ENCODE data around the gene PTHLH. TPM values are rescaled to one million over a fixed set of nuclear protein-coding genes. Genes with fewer than 3 reads are reported as not detected.

PTHLH gene
- total RNA-seq, 2 experiments from 2014 or later, result not detected

GRCh38 chr12:27988594-27989233, 16.2 kb upstream of the PTHLH start:
- H3K36me3 Mint-ChIP-seq (ENCODE audit: low read depth), result no peaks in the 10 kb centered on the region
- peaks cover 2% of the 10 kb centered on the region for H3K9me3 Mint-ChIP-seq
- no peak overlapping the region for H3K27ac Mint-ChIP-seq
- H3K27me3 Mint-ChIP-seq, result peaks cover 2% of the 10 kb centered on the region
- POLR2A ChIA-PET, result no interaction called here
- no peaks in the 10 kb centered on the region for H3K4me1 Mint-ChIP-seq
- DNase-seq, result no peak
- CTCF ChIA-PET, result no interaction called here
- H3K4me3 Mint-ChIP-seq, result no peak overlapping the region

GRCh38 chr12:27987331-27987730, 14.8 kb upstream of the PTHLH start:
- no peaks in the 10 kb centered on the region for H3K4me1 Mint-ChIP-seq
- H3K4me3 Mint-ChIP-seq, result no peak overlapping the region
- DNase-seq, result no peak
- no peak overlapping the region for H3K27ac Mint-ChIP-seq
- H3K9me3 Mint-ChIP-seq, result peaks cover 2% of the 10 kb centered on the region
- ChIA-PET POLR2A (no interaction called here), CTCF (no interaction called here)
- no peaks in the 10 kb centered on the region for H3K36me3 Mint-ChIP-seq (ENCODE audit: low read depth)
- H3K27me3 Mint-ChIP-seq, result peaks cover 10% of the 10 kb centered on the region

- Mint-ChIP-seq H3K4me1 (no peaks in the 10 kb centered on the region), H3K36me3 (ENCODE audit: low read depth) (no peaks in the 10 kb centered on the region), H3K9me3 (no peaks in the 10 kb centered on the region), H3K4me3 (no peak overlapping the region), H3K27ac (no peak overlapping the region), H3K27me3 (peaks cover 22% of the 10 kb centered on the region)
- ChIA-PET POLR2A (no interaction called here), CTCF (no interaction called here)
- DNase-seq, result no peak
Measured at GRCh38 chr12:27984275-27984674, 11.7 kb upstream of the PTHLH start.

- Mint-ChIP-seq H3K27me3 (peaks cover 32% of the 10 kb centered on the region), H3K4me3 (no peak overlapping the region), H3K9me3 (no peaks in the 10 kb centered on the region), H3K27ac (no peak overlapping the region), H3K36me3 (ENCODE audit: low read depth) (no peaks in the 10 kb centered on the region), H3K4me1 (no peaks in the 10 kb centered on the region)
- ChIA-PET POLR2A (no interaction called here), CTCF (no interaction called here)
- no peak for DNase-seq
Measured at GRCh38 chr12:27982951-27983350, 10.4 kb upstream of the PTHLH start.

DNA sequence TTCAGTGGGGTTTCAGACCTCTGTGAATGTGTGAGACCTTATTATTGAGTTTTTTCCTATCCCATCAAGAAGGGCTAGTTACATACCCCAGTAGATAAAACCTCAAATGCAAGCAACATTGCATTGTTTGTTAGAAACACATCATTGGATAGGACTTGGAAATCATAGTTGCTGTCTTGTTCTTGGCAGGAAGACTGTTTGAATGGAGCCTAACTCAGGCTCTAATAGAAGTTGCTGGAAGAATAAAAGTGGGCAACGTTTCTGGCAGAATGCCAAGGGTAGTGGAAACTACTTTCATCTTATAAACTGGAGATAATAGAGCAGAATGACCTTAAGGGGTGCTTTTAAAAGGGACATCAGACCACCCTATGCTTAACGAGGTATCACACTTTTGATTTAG, 9.9 kb upstream of the PTHLH start:
- Mint-ChIP-seq H3K36me3 (ENCODE audit: low read depth) (no peaks in the 10 kb centered on the region), H3K4me3 (no peak overlapping the region), H3K27ac (no peak overlapping the region), H3K27me3 (peaks cover 38% of the 10 kb centered on the region), H3K4me1 (no peaks in the 10 kb centered on the region), H3K9me3 (no peaks in the 10 kb centered on the region)
- ChIA-PET CTCF (no interaction called here), POLR2A (no interaction called here)
- DNase-seq, result no peak

DNA sequence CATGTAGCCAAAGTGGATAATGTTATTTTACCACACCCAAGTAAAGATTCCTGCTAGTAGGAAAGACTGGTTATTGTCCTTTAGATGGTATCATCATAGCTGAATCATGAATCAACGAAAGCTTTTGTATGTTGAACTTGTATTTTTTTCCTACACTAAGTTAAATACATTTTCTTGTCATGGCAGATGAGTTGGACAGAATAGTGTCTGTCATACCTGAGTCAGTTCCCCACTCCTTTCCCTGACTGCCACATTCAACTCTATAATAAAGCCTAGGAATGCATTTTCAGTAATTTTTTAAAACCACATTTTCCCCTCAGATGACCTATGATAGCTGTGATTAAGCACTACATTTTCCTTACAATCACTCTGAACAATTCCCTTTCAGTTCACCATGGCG, 9.3 kb upstream of the PTHLH start:
- no peak overlapping the region for H3K27ac Mint-ChIP-seq
- POLR2A ChIA-PET, result no interaction called here
- CTCF ChIA-PET, result no interaction called here
- no peaks in the 10 kb centered on the region for H3K36me3 Mint-ChIP-seq (ENCODE audit: low read depth)
- no peaks in the 10 kb centered on the region for H3K4me1 Mint-ChIP-seq
- H3K27me3 Mint-ChIP-seq, result peaks cover 43% of the 10 kb centered on the region
- no peaks in the 10 kb centered on the region for H3K9me3 Mint-ChIP-seq
- no peak overlapping the region for H3K4me3 Mint-ChIP-seq
- no peak for DNase-seq

DNA sequence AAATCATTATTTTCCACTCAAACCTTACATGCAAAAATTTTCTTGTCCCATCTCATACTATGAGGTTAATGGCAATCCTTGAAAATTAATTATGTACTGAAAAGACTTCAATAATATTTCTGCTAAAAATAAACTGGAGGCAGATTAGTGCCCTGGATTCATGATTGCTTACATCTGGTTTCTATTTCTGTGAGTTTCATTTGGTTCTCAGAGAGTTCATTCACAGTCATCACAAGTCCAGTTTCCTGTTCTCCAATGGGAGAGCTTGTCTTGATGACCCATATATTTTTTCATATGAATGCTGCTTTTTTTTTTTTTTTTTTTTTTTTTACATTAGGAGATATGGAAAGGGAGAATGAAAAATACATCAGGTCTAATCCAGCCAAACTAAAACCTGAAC, 6.6 kb upstream of the PTHLH start:
- H3K9me3 Mint-ChIP-seq, result no peaks in the 10 kb centered on the region
- POLR2A ChIA-PET, result no interaction called here
- CTCF ChIA-PET, result no interaction called here
- DNase-seq, result no peak
- no peak overlapping the region for H3K4me3 Mint-ChIP-seq
- peaks cover 68% of the 10 kb centered on the region for H3K27me3 Mint-ChIP-seq
- peaks cover 2% of the 10 kb centered on the region for H3K4me1 Mint-ChIP-seq
- no peaks in the 10 kb centered on the region for H3K36me3 Mint-ChIP-seq (ENCODE audit: low read depth)
- no peak overlapping the region for H3K27ac Mint-ChIP-seq

DNA sequence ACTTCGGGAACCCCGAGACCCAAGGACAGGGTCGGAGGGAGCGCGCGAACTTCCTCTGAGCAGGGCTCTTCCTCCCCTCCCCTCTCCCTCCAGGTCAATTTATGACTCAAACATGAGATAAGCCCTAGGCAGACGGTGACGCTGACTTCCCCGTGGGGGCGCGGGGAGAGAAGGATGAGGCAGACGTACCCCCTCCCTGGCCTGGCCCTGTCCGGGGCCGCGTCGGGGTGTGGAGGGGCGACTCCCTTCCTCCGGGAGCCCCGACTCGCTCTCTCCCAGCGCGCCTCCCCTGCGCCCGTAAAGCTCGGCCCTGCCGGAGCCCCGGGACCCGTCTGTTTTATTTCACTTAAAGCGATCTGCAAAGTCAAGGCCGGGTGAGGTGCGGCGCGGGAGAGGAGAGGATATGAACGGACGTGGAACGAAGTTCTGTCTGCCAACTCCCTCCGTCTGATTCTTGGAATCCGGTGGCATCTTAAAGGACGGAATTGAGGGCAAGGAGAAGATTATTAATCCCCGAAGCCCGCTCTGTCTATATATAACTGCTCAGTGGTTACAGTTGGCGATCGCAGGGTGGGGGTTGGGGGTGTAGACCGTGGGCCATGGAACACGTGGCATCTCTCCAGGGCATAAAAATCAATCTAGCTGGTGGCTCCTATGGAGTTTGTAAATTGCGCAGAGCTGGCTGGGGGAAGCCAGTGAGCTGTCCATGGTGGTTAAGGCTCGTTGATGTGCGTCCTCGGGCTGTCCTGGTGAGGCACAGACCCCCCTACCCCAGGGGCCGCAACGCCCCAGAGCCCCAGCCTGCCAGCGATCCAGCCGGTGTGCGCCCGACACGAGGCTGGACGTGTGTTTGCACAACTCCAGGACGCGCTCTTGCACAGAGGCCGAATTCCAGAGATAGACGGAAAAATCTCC, 2.9 kb upstream of the PTHLH start:
- Mint-ChIP-seq H3K27me3 (peaks cover 89% of the 10 kb centered on the region), H3K4me3 (no peak overlapping the region), H3K4me1 (peaks cover 10% of the 10 kb centered on the region), H3K9me3 (no peaks in the 10 kb centered on the region), H3K27ac (no peak overlapping the region), H3K36me3 (ENCODE audit: low read depth) (no peaks in the 10 kb centered on the region)
- ChIA-PET CTCF (no interaction called here), POLR2A (no interaction called here)
- no peak for DNase-seq

DNA sequence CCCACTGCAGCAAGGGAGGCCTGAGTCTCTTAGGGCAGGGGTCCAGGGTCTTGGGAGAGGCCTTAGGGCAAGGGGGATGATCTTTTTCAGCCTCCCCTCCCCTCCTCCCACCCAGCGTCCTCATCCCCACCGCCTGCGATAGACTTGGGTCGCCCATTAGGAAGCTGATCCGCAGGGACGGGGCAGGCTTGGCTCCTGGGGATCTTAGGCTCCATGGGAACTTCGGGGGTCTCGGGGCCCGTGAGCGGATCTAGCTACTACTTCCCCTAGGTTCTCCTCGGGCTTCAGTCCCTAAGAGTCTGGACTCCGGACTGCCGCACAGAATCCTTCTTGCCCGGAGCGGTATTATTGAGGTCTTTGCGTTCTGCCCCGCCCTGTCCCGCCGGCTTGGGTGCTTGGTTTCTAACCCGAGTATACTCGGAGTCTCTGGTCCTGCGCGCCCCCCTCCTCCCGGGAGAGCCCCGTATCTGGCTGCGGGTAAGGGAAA, 2.2 kb upstream of the PTHLH start:
- CTCF ChIA-PET, result no interaction called here

GRCh38 chr12:27973487-27973890, 956 bp upstream of the PTHLH start:
- peaks cover 87% of the 10 kb centered on the region for H3K27me3 Mint-ChIP-seq
- H3K4me3 Mint-ChIP-seq, result no peak overlapping the region
- CTCF ChIA-PET, result no interaction called here
- H3K27ac Mint-ChIP-seq, result no peak overlapping the region
- H3K9me3 Mint-ChIP-seq, result no peaks in the 10 kb centered on the region
- peaks cover 21% of the 10 kb centered on the region for H3K4me1 Mint-ChIP-seq
- POLR2A ChIA-PET, result no interaction called here
- no peak for DNase-seq
- H3K36me3 Mint-ChIP-seq (ENCODE audit: low read depth), result no peaks in the 10 kb centered on the region

More for the DNA sequence above, 2.2 kb upstream of the PTHLH start:
- H3K27me3 Mint-ChIP-seq, result peaks cover 87% of the 10 kb centered on the region
- no peak overlapping the region for H3K4me3 Mint-ChIP-seq
- no peaks in the 10 kb centered on the region for H3K9me3 Mint-ChIP-seq
- POLR2A ChIA-PET, result no interaction called here
- no peak for DNase-seq
- H3K36me3 Mint-ChIP-seq (ENCODE audit: low read depth), result no peaks in the 10 kb centered on the region
- H3K4me1 Mint-ChIP-seq, result peaks cover 13% of the 10 kb centered on the region
- H3K27ac Mint-ChIP-seq, result no peak overlapping the region

GRCh38 chr12:27971606-27972005, 927 bp downstream of the PTHLH start:
- CTCF ChIA-PET, result no interaction called here
- Mint-ChIP-seq H3K9me3 (no peaks in the 10 kb centered on the region), H3K4me3 (no peak overlapping the region)

GRCh38 chr12:27971121-27971489, 1.4 kb downstream of the PTHLH start:
- no peaks in the 10 kb centered on the region for H3K9me3 Mint-ChIP-seq
- peaks cover 22% of the 10 kb centered on the region for H3K4me1 Mint-ChIP-seq
- no peak overlapping the region for H3K27ac Mint-ChIP-seq
- H3K4me3 Mint-ChIP-seq, result peak overlapping the region; percentile 30
- CTCF ChIA-PET, result no interaction called here
- no peak for DNase-seq
- H3K27me3 Mint-ChIP-seq, result peaks cover 86% of the 10 kb centered on the region
- H3K36me3 Mint-ChIP-seq (ENCODE audit: low read depth), result no peaks in the 10 kb centered on the region
- POLR2A ChIA-PET, result interaction anchor here (0.7 kb wide), 1 partner anchor 43 kb away, joined by 3 read pairs; no protein-coding TSS in a partner anchor

More at GRCh38 chr12:27971606-27972005, 927 bp downstream of the PTHLH start:
- Mint-ChIP-seq H3K27me3 (peaks cover 88% of the 10 kb centered on the region), H3K27ac (no peak overlapping the region), H3K36me3 (ENCODE audit: low read depth) (no peaks in the 10 kb centered on the region), H3K4me1 (peaks cover 22% of the 10 kb centered on the region)
- DNase-seq, result no peak
- POLR2A ChIA-PET, result no interaction called here

- ChIA-PET POLR2A (interaction anchor here (0.7 kb wide), 1 partner anchor 43 kb away, joined by 3 read pairs; no protein-coding TSS in a partner anchor), CTCF (no interaction called here)
- Mint-ChIP-seq H3K36me3 (ENCODE audit: low read depth) (no peaks in the 10 kb centered on the region), H3K27ac (no peak overlapping the region), H3K4me3 (peak overlapping the region; percentile 30), H3K9me3 (no peaks in the 10 kb centered on the region), H3K27me3 (peaks cover 84% of the 10 kb centered on the region), H3K4me1 (peaks cover 20% of the 10 kb centered on the region)
- DNase-seq, result no peak
Measured at GRCh38 chr12:27970401-27971120, 2.0 kb downstream of the PTHLH start.
